ENCODE results near the gene CYP8B1. TPM values are rescaled to one million over a fixed set of nuclear protein-coding genes. Genes with fewer than 3 reads are reported as not detected.
A peak's percentile ranks its signal among the peaks of the same experiment; 100 is the strongest.

CYP8B1 gene
- total and polyA plus RNA-seq, 5 donors from 2014 or later: not detected

GRCh38 chr3:42906070-42906847, 30.6 kb upstream of the CYP8B1 start, which contains the start of gene ZNF662:
TSS of gene ZNF662 (plus strand) at chr3:42906142. CDS start at chr3:42908115, 1,973 bp downstream.
- H3K4me3 ChIP-seq (ENCODE audit: low read depth, low read length): no peak within 1 kb of the TSS
- DNase-seq (peak in 2 of 3 donors; percentile 29 to 51), ATAC-seq (ENCODE audit: low read depth in 2 of 2) (peak; percentile 46 to 69)
- H3K27ac ChIP-seq (ENCODE audit: insufficient read depth, low read length, poor library complexity, severe bottlenecking): no peak within 1 kb of the TSS
- H3K36me3 Mint-ChIP-seq: peaks cover 18% of the 10 kb centered on the region
- H3K4me3 Mint-ChIP-seq: peak within 1 kb of the TSS; percentile 51 to 88 (median 81)
- peaks cover 35% of the 10 kb centered on the region for H3K27me3 Mint-ChIP-seq
- peaks cover 3% of the 10 kb centered on the region for H3K4me1 ChIP-seq (ENCODE audit: control insufficient read depth, insufficient read depth, low read length, poor library complexity, severe bottlenecking)
- H3K36me3 ChIP-seq (ENCODE audit: control insufficient read depth, insufficient read depth, low read length): no peaks in the 10 kb centered on the region
- peak within 1 kb of the TSS; percentile 74 to 80 (median 76) for H3K27ac Mint-ChIP-seq
- H3K9me3 ChIP-seq (ENCODE audit: control insufficient read depth in 2 of 2, low read length in 2 of 2): peaks cover 0 to 15% of the 10 kb centered on the region in 2 experiments
- peaks cover 0 to 30% (median 6%) of the 10 kb centered on the region in 4 donors for H3K4me1 Mint-ChIP-seq
- peaks cover 20% of the 10 kb centered on the region for H3K27me3 ChIP-seq (ENCODE audit: control insufficient read depth, insufficient read depth, low read length)
- H3K9me3 Mint-ChIP-seq: peaks cover 0 to 20% (median 13%) of the 10 kb centered on the region in 7 donors

DNA sequence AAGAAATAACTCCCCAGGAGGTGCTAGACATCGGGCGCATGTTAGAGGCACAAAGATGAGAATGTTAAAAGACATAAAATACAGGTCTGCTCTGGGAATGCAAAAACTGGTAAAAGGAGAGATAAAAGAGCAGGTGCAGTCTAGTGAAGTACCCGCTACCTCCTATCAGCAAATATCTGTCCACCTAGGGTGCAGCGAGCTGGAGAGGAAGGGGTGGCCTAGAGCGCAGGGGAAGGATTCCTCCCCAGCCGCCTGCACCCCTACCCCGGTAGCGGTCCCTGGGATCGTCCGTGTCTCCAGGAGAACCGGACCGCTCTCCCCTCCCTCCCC, 30.0 kb upstream of the CYP8B1 start:
- Histone ChIP-seq H3K9me3 (ENCODE audit: control insufficient read depth in 2 of 2, low read length in 2 of 2) (peaks cover 0 to 15% of the 10 kb centered on the region in 2 experiments), H3K27ac (ENCODE audit: insufficient read depth, low read length, poor library complexity, severe bottlenecking) (no peak overlapping the region), H3K36me3 (ENCODE audit: control insufficient read depth, insufficient read depth, low read length) (no peaks in the 10 kb centered on the region), H3K4me3 (ENCODE audit: low read depth, low read length) (no peak overlapping the region), H3K27me3 (ENCODE audit: control insufficient read depth, insufficient read depth, low read length) (peaks cover 20% of the 10 kb centered on the region), H3K4me1 (ENCODE audit: control insufficient read depth, insufficient read depth, low read length, poor library complexity, severe bottlenecking) (peaks cover 3% of the 10 kb centered on the region)
- peaks cover 14% of the 10 kb centered on the region for H3K36me3 Mint-ChIP-seq
- DNase-seq (no peak), ATAC-seq (ENCODE audit: low read depth in 2 of 2) (peak; percentile 18 to 38)
- peak overlapping the region; percentile 40 to 88 (median 81) for H3K4me3 Mint-ChIP-seq
- peaks cover 0 to 36% (median 10%) of the 10 kb centered on the region in 4 donors for H3K4me1 Mint-ChIP-seq
- H3K9me3 Mint-ChIP-seq: peaks cover 0 to 21% (median 11%) of the 10 kb centered on the region in 7 donors
- peaks cover 35% of the 10 kb centered on the region for H3K27me3 Mint-ChIP-seq
- peak overlapping the region in 2 of 3 donors; percentile 76 to 80 for H3K27ac Mint-ChIP-seq

- Histone ChIP-seq H3K4me1 (ENCODE audit: control insufficient read depth, insufficient read depth, low read length, poor library complexity, severe bottlenecking) (peaks cover 3% of the 10 kb centered on the region), H3K36me3 (ENCODE audit: control insufficient read depth, insufficient read depth, low read length) (no peaks in the 10 kb centered on the region), H3K4me3 (ENCODE audit: low read depth, low read length) (no peak overlapping the region), H3K27me3 (ENCODE audit: control insufficient read depth, insufficient read depth, low read length) (peaks cover 20% of the 10 kb centered on the region), H3K9me3 (ENCODE audit: control insufficient read depth in 2 of 2, low read length in 2 of 2) (peaks cover 0 to 13% of the 10 kb centered on the region in 2 experiments), H3K27ac (ENCODE audit: insufficient read depth, low read length, poor library complexity, severe bottlenecking) (no peak overlapping the region)
- Mint-ChIP-seq H3K27me3 (peaks cover 35% of the 10 kb centered on the region), H3K4me1 (peaks cover 0 to 38% (median 12%) of the 10 kb centered on the region in 4 donors), H3K4me3 (no peak overlapping the region), H3K36me3 (peaks cover 9% of the 10 kb centered on the region), H3K9me3 (peaks cover 0 to 23% (median 9%) of the 10 kb centered on the region in 7 donors), H3K27ac (peak overlapping the region in 1 of 3 donors; percentile 91)
- ATAC-seq (ENCODE audit: low read depth in 2 of 2): no peak
- no peak for DNase-seq
Measured at GRCh38 chr3:42904076-42904475, 28.4 kb upstream of the CYP8B1 start.

GRCh38 chr3:42902257-42902656, 26.6 kb upstream of the CYP8B1 start:
- H3K4me3 Mint-ChIP-seq: no peak overlapping the region
- ATAC-seq (ENCODE audit: low read depth in 2 of 2): no peak
- Histone ChIP-seq H3K36me3 (ENCODE audit: control insufficient read depth, insufficient read depth, low read length) (no peaks in the 10 kb centered on the region), H3K27me3 (ENCODE audit: control insufficient read depth, insufficient read depth, low read length) (peaks cover 18% of the 10 kb centered on the region), H3K4me3 (ENCODE audit: low read depth, low read length) (no peak overlapping the region), H3K4me1 (ENCODE audit: control insufficient read depth, insufficient read depth, low read length, poor library complexity, severe bottlenecking) (peaks cover 3% of the 10 kb centered on the region), H3K27ac (ENCODE audit: insufficient read depth, low read length, poor library complexity, severe bottlenecking) (no peak overlapping the region), H3K9me3 (ENCODE audit: control insufficient read depth in 2 of 2, low read length in 2 of 2) (peaks cover 0 to 13% of the 10 kb centered on the region in 2 experiments)
- peaks cover 4% of the 10 kb centered on the region for H3K36me3 Mint-ChIP-seq
- peaks cover 0 to 17% (median 9%) of the 10 kb centered on the region in 7 donors for H3K9me3 Mint-ChIP-seq
- H3K4me1 Mint-ChIP-seq: peaks cover 0 to 30% (median 12%) of the 10 kb centered on the region in 4 donors
- no peak for DNase-seq
- H3K27me3 Mint-ChIP-seq: peaks cover 21% of the 10 kb centered on the region
- H3K27ac Mint-ChIP-seq: no peak overlapping the region

GRCh38 chr3:42901073-42901415, 25.4 kb upstream of the CYP8B1 start:
- Histone ChIP-seq H3K9me3 (ENCODE audit: control insufficient read depth in 2 of 2, low read length in 2 of 2) (peaks cover 0 to 13% of the 10 kb centered on the region in 2 experiments), H3K27ac (ENCODE audit: insufficient read depth, low read length, poor library complexity, severe bottlenecking) (no peak overlapping the region), H3K4me3 (ENCODE audit: low read depth, low read length) (no peak overlapping the region), H3K36me3 (ENCODE audit: control insufficient read depth, insufficient read depth, low read length) (no peaks in the 10 kb centered on the region), H3K27me3 (ENCODE audit: control insufficient read depth, insufficient read depth, low read length) (peaks cover 11% of the 10 kb centered on the region), H3K4me1 (ENCODE audit: control insufficient read depth, insufficient read depth, low read length, poor library complexity, severe bottlenecking) (peaks cover under 1% of the 10 kb centered on the region)
- peaks cover 0 to 20% (median 8%) of the 10 kb centered on the region in 4 donors for H3K4me1 Mint-ChIP-seq
- ATAC-seq (ENCODE audit: low read depth in 2 of 2): no peak
- H3K27me3 Mint-ChIP-seq: peaks cover 15% of the 10 kb centered on the region
- peak overlapping the region in 2 of 4 donors; percentile 0 to 7 for H3K4me3 Mint-ChIP-seq
- peak in 1 of 3 donors; percentile 67 for DNase-seq
- peaks cover 4% of the 10 kb centered on the region for H3K36me3 Mint-ChIP-seq
- peaks cover 0 to 17% (median 8%) of the 10 kb centered on the region in 7 donors for H3K9me3 Mint-ChIP-seq
- peak overlapping the region in 2 of 3 donors; percentile 54 to 69 for H3K27ac Mint-ChIP-seq

- Mint-ChIP-seq H3K36me3 (peaks cover 3% of the 10 kb centered on the region), H3K4me3 (peak overlapping the region in 2 of 4 donors; percentile 0 to 7), H3K4me1 (peaks cover 0 to 14% (median 7%) of the 10 kb centered on the region in 4 donors), H3K27ac (peak overlapping the region in 2 of 3 donors; percentile 54 to 69), H3K27me3 (peaks cover 13% of the 10 kb centered on the region), H3K9me3 (peaks cover 0 to 14% (median 8%) of the 10 kb centered on the region in 7 donors)
- no peak for ATAC-seq (ENCODE audit: low read depth in 2 of 2)
- Histone ChIP-seq H3K4me1 (ENCODE audit: control insufficient read depth, insufficient read depth, low read length, poor library complexity, severe bottlenecking) (no peaks in the 10 kb centered on the region), H3K9me3 (ENCODE audit: control insufficient read depth in 2 of 2, low read length in 2 of 2) (peaks cover 0 to 13% of the 10 kb centered on the region in 2 experiments), H3K4me3 (ENCODE audit: low read depth, low read length) (no peak overlapping the region), H3K27me3 (ENCODE audit: control insufficient read depth, insufficient read depth, low read length) (peaks cover 9% of the 10 kb centered on the region), H3K36me3 (ENCODE audit: control insufficient read depth, insufficient read depth, low read length) (no peaks in the 10 kb centered on the region), H3K27ac (ENCODE audit: insufficient read depth, low read length, poor library complexity, severe bottlenecking) (no peak overlapping the region)
- DNase-seq: no peak
Measured at GRCh38 chr3:42900226-42901072, 24.8 kb upstream of the CYP8B1 start.

GRCh38 chr3:42898896-42899675, 23.4 kb upstream of the CYP8B1 start:
- no peaks in the 10 kb centered on the region for H3K27me3 ChIP-seq (ENCODE audit: control insufficient read depth, insufficient read depth, low read length)
- Mint-ChIP-seq H3K4me3 (no peak overlapping the region), H3K9me3 (peaks cover 0 to 5% (median 4%) of the 10 kb centered on the region in 7 donors), H3K36me3 (no peaks in the 10 kb centered on the region), H3K27me3 (peaks cover 5% of the 10 kb centered on the region), H3K27ac (no peak overlapping the region), H3K4me1 (peaks cover 0 to 11% (median 6%) of the 10 kb centered on the region in 4 donors)
- H3K4me1 ChIP-seq (ENCODE audit: control insufficient read depth, insufficient read depth, low read length, poor library complexity, severe bottlenecking): no peaks in the 10 kb centered on the region
- no peak overlapping the region for H3K4me3 ChIP-seq (ENCODE audit: low read depth, low read length)
- peaks cover 0 to 10% of the 10 kb centered on the region in 2 experiments for H3K9me3 ChIP-seq (ENCODE audit: control insufficient read depth in 2 of 2, low read length in 2 of 2)
- ATAC-seq (ENCODE audit: low read depth in 2 of 2): no peak
- no peaks in the 10 kb centered on the region for H3K36me3 ChIP-seq (ENCODE audit: control insufficient read depth, insufficient read depth, low read length)
- DNase-seq: no peak
- no peak overlapping the region for H3K27ac ChIP-seq (ENCODE audit: insufficient read depth, low read length, poor library complexity, severe bottlenecking)

Measured in CD4-positive, CD25-positive, alpha-beta regulatory T cell (primary cell).